GM12878 (cell line): ENCODE measurements around the gene AGAP3. TPM values are rescaled to one million over a fixed set of nuclear protein-coding genes. Genes with fewer than 3 reads are reported as not detected.

Experiments
- ATAC-seq: fragments of 200-7000 bp; cut with Tn5 transposase; 3 replicates; pipeline ENCODE4 v1.9.1; 2020; ENCODE audit warnings: mild to moderate bottlenecking, moderate library complexity
- BruUV-seq: library from RNA; stranded (reverse); fragments of 400-500 nt; replicated peaks from 2 replicates; lab custom pipeline; 2021; lab: Mats Ljungman, UMichigan
- CTCF ChIA-PET: fragments of 300-600 bp; sonication (Branson Sonifier 250); formaldehyde crosslinking; extraction: SDS; loops from one replicate; lab custom pipeline; 2021; ENCODE audit warnings: inconsistent platforms; lab: Yijun Ruan, JAX
- POLR2A ChIA-PET: fragments of 350-600 bp; formaldehyde crosslinking; extraction: SDS; loops from one replicate; lab custom pipeline; 2021; ENCODE audit warnings: inconsistent platforms; lab: Charles Lee
- RAD21 ChIA-PET: fragments of 300-600 bp; sonication (Branson Sonifier 250); formaldehyde crosslinking; loops from one replicate; lab custom pipeline; 2023; ENCODE audit warnings: antibody characterized with exemption; ENCODE audit not compliant: unreplicated experiment; lab: Charles Lee
- SMC1A ChIA-PET: fragments of 300-600 bp; sonication (Branson Sonifier 250); formaldehyde crosslinking; loops from one replicate; lab custom pipeline; 2023; ENCODE audit not compliant: unreplicated experiment, uncharacterized antibody; lab: Charles Lee
- DNase-seq: peaks from one replicate; pipeline ENCODE4 v3.0.0-alpha.2; 2011; ENCODE audit warnings: low read depth, low spot score
- FAIRE-seq: peaks from 3 replicates; lab custom pipeline; 2011; peaks lifted over from hg19 to GRCh38; lab: Jason Lieb, UNC
- H2AFZ ChIP-seq: 2 replicates; pipeline ENCODE4 v1.6.0; 2011; ENCODE audit warnings: low read depth, low read length, control low read depth; ENCODE audit not compliant: control insufficient read depth
- H3K27ac ChIP-seq: 2 replicates; pipeline ENCODE4 v1.5.1; 2011; ENCODE audit warnings: control low read depth; ENCODE audit not compliant: control insufficient read depth, insufficient read depth
- H3K27me3 ChIP-seq, 2 experiments: replicated peaks in 1 of 2; 2 replicates each; pipeline versions ENCODE4 v1.6.0 to v1.6.1; 2011; ENCODE audit warnings: low read length in 1 of 2; ENCODE audit not compliant: control insufficient read depth in 2 of 2, insufficient read depth in 2 of 2
- H3K36me3 ChIP-seq, 2 experiments: 2 replicates each; pipeline ENCODE4 v1.5.1; 2011; ENCODE audit warnings: low read length in 1 of 2; ENCODE audit not compliant: control insufficient read depth in 2 of 2, insufficient read depth in 2 of 2
- H3K4me1 ChIP-seq: 2 replicates; pipeline ENCODE4 v1.6.1; 2011; ENCODE audit warnings: mild to moderate bottlenecking, low read length, moderate library complexity, mixed read lengths; ENCODE audit not compliant: control insufficient read depth, insufficient read depth
- H3K4me2 ChIP-seq: 2 replicates; pipeline ENCODE4 v1.6.0; 2011; ENCODE audit warnings: control low read depth; ENCODE audit not compliant: control insufficient read depth, insufficient read depth
- H3K4me3 ChIP-seq: fragments of 200-600 bp; sonication (generic); 2 replicates; pipeline ENCODE4 v1.5.1; 2016
- H3K79me2 ChIP-seq: 2 replicates; pipeline ENCODE4 v1.6.0; 2011; ENCODE audit warnings: low read length; ENCODE audit not compliant: control insufficient read depth, insufficient read depth
- H3K9ac ChIP-seq: 2 replicates; pipeline ENCODE4 v1.8.0; 2011; ENCODE audit warnings: low read length, control low read depth, mixed read lengths; ENCODE audit not compliant: control insufficient read depth, insufficient read depth
- H3K9me3 ChIP-seq: replicated peaks from 3 replicates; pipeline ENCODE4 v1.5.1; 2011; ENCODE audit warnings: mild to moderate bottlenecking, low read length; ENCODE audit not compliant: control insufficient read depth, insufficient read depth
- H4K20me1 ChIP-seq: 2 replicates; pipeline ENCODE4 v1.6.0; 2011; ENCODE audit not compliant: control insufficient read depth, insufficient read depth
- CEBPB ChIP-seq, 2 experiments: fragments of 150-350 bp in 1 of 2; IDR thresholded peaks; 2 replicates each; pipeline ENCODE4 v1.6.1; 2012 to 2014; ENCODE audit warnings: low read depth in 2 of 2, low read length in 2 of 2, borderline replicate concordance in 1 of 2, inconsistent platforms in 1 of 2
- ETV6 ChIP-seq, 2 experiments: fragments of 450-650 bp in 1 of 2; IDR thresholded peaks in 1 of 2; conservative IDR thresholded peaks in 1 of 2; 2 replicates each; pipeline ENCODE4 v1.6.1; 2014; ENCODE audit warnings: antibody characterized with exemption in 1 of 2, borderline replicate concordance in 1 of 2, low read depth in 1 of 2, mild to moderate bottlenecking in 1 of 2, moderate library complexity in 1 of 2
- KDM1A ChIP-seq: fragments of 200-600 bp; sonication (generic); IDR thresholded peaks from 2 replicates; pipeline ENCODE4 v1.6.1; 2016; ENCODE audit warnings: borderline replicate concordance
- RBBP5 ChIP-seq: fragments of 200-600 bp; sonication (generic); conservative IDR thresholded peaks from 2 replicates; pipeline ENCODE4 v1.6.1; 2016
- SKIL ChIP-seq: fragments of 450-650 bp; IDR thresholded peaks from 2 replicates; pipeline ENCODE4 v1.6.1; 2017; ENCODE audit warnings: mild to moderate bottlenecking, low read depth, inconsistent platforms; ENCODE audit not compliant: poor library complexity, severe bottlenecking
- SRF ChIP-seq, 2 experiments: IDR thresholded peaks; 2 replicates each; pipeline ENCODE4 v1.6.1; 2011; ENCODE audit warnings: low read depth in 2 of 2, low read length in 2 of 2, mild to moderate bottlenecking in 1 of 2, moderate library complexity in 1 of 2
- ZNF217 ChIP-seq: fragments of 450-650 bp; IDR thresholded peaks from 2 replicates; pipeline ENCODE4 v1.6.1; 2017; ENCODE audit warnings: antibody characterized with exemption, mild to moderate bottlenecking
- WGBS: methylation state at CpG from one replicate; pipeline ENCODE4 v1.1.6; 2016; ENCODE audit warnings: low lambda C conversion rate; ENCODE audit not compliant: insufficient replicate concordance, insufficient coverage; ENCODE audit errors: missing lambda C conversion rate; 5-methylcytosine and 5-hydroxymethylcytosine counted together
- in situ Hi-C: fragments of 300-500 bp; cut with MboI; formaldehyde crosslinking; loops from 9 replicates; pipeline ENCODE4 v1.14.3; 2018; ENCODE audit warnings: mixed read lengths
- intact Hi-C: fragments of 100-400 bp; cut with micrococcal nuclease; formaldehyde crosslinking; loops from one replicate; pipeline ENCODE4 v1.14.2; 2022; ENCODE audit not compliant: unreplicated experiment
- polyA plus RNA-seq, 11 experiments: library from polyadenylated mRNA; depleted of rRNA in 4 of 11; unstranded in 6 of 11; stranded (reverse) in 5 of 11; fragments of >200 nt; fragmentation: Nextera tagmentation in 4 of 11; fragmentation: Illumina TruSeq in 1 of 11; extraction: Ambion mirVana in 4 of 11; extraction: Trizol in 1 of 11; gene quantifications; 1 replicate in 1 of 11; 2 replicates in 10 of 11; pipeline versions ENCODE4 v1.2.1 to v1.2.3, GENCODE V29; 2011 to 2016; ENCODE audit warnings: inconsistent platforms in 2 of 11, missing spikeins in 2 of 11, low read depth in 1 of 11
- total RNA-seq, 4 experiments: library from RNA; depleted of rRNA in 3 of 4; stranded (reverse); fragments of >200 nt in 3 of 4; fragmentation: Illumina TruSeq in 1 of 4; extraction: Trizol in 1 of 4; gene quantifications; 2 replicates each; pipeline versions ENCODE4 v1.2.1 to v1.2.3, GENCODE V29; 2013 to 2021
- TF ChIP-seq, protein P1 (sequence below): fragments of 450-650 bp; formaldehyde crosslinking; IDR thresholded peaks from 2 replicates; pipeline ENCODE4 v1.5.0; 2022; ENCODE audit warnings: mild to moderate bottlenecking, missing genetic modification characterization

Gene AGAP3
- total and polyA plus RNA-seq, 10 of the 15 experiments (the other 5 are each of a cell fraction or from before 2014, with no cell fraction given), result 1.8 to 68.1 (median 15.7) TPM

- TF ChIP-seq, protein P1, sequence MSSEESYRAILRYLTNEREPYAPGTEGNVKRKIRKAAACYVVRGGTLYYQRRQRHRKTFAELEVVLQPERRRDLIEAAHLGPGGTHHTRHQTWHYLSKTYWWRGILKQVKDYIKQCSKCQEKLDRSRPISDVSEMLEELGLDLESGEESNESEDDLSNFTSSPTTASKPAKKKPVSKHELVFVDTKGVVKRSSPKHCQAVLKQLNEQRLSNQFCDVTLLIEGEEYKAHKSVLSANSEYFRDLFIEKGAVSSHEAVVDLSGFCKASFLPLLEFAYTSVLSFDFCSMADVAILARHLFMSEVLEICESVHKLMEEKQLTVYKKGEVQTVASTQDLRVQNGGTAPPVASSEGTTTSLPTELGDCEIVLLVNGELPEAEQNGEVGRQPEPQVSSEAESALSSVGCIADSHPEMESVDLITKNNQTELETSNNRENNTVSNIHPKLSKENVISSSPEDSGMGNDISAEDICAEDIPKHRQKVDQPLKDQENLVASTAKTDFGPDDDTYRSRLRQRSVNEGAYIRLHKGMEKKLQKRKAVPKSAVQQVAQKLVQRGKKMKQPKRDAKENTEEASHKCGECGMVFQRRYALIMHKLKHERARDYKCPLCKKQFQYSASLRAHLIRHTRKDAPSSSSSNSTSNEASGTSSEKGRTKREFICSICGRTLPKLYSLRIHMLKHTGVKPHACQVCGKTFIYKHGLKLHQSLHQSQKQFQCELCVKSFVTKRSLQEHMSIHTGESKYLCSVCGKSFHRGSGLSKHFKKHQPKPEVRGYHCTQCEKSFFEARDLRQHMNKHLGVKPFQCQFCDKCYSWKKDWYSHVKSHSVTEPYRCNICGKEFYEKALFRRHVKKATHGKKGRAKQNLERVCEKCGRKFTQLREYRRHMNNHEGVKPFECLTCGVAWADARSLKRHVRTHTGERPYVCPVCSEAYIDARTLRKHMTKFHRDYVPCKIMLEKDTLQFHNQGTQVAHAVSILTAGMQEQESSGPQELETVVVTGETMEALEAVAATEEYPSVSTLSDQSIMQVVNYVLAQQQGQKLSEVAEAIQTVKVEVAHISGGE, result no peak
- no peak for TF ChIP-seq RBBP5
- TF ChIP-seq, all 136 proteins: peak for 0
Measured at GRCh38 chr7:151126491-151127137, 40.3 kb downstream of the AGAP3 start (continued).

DNA sequence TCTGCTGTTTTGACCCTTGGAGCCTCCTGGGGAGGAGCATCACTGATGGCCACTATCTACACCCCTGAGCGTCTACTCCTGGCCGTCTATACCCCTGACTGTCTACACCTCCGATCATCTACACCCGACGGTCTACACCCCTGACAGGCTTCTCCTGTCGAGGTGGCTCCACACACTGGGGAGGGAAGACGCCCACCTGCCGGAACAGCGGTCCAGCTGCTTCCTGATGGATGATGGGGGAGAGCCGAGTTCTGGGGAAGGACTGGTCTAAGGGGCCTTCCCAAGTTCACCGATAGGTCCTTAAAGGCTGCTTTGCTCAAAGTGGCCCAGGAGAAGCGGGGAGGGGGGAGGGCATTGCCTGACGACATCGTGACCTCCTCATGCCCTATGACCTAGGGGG is 41.9 kb downstream of the AGAP3 start:
- DNase-seq, result no peak
- no peaks in the 10 kb centered on the region for H3K4me1 ChIP-seq
- no peak overlapping the region for H3K4me2 ChIP-seq
- POLR2A ChIA-PET, result no interaction called here
- 81% methylated on average over 14 of the region's 14 CpGs for WGBS
- no peak overlapping the region for H2AFZ ChIP-seq
- no TSS peak for BruUV-seq
- H3K36me3 ChIP-seq, result peaks cover 6 to 14% of the 10 kb centered on the region in 2 experiments; a peak in 3 of 4 replicates
- SMC1A ChIA-PET, result no interaction called here
- H4K20me1 ChIP-seq, result no peaks in the 10 kb centered on the region
- H3K27ac ChIP-seq, result no peak overlapping the region
- in situ Hi-C loops, result no loop called here
- no peak for FAIRE-seq
- H3K9ac ChIP-seq, result no peak overlapping the region
- RAD21 ChIA-PET, result no interaction called here
- CTCF ChIA-PET, result no interaction called here
- intact Hi-C loops, result no loop called here
- no peaks in the 10 kb centered on the region for H3K27me3 ChIP-seq
- H3K9me3 ChIP-seq, result no peaks in the 10 kb centered on the region
- ATAC-seq, result no peak
- H3K79me2 ChIP-seq, result no peaks in the 10 kb centered on the region
- TF ChIP-seq SRF (IDR thresholded peaks at IDR 0.05; ENCODE audit: low read depth in 2 of 2, low read length in 2 of 2) (no peak), SKIL (no peak), ETV6 (conservative IDR thresholded peaks at IDR 0.05 in 1 of 2, IDR thresholded peaks at IDR 0.05 in 1 of 2; ENCODE audit: borderline replicate concordance in 1 of 2, low read depth in 1 of 2) (no peak), KDM1A (no peak), ZNF217 (no peak), CEBPB (IDR thresholded peaks at IDR 0.05; ENCODE audit: borderline replicate concordance in 1 of 2, low read depth in 2 of 2, low read length in 2 of 2) (no peak)
- no peak overlapping the region for H3K4me3 ChIP-seq
